Measurements from ENCODE around the gene UBR3.
"Not testable (repeated sequence)": the region's sequence is repeated elsewhere in the genome, so short reads cannot be mapped to it uniquely, and the experiment has no call there.

DNA sequence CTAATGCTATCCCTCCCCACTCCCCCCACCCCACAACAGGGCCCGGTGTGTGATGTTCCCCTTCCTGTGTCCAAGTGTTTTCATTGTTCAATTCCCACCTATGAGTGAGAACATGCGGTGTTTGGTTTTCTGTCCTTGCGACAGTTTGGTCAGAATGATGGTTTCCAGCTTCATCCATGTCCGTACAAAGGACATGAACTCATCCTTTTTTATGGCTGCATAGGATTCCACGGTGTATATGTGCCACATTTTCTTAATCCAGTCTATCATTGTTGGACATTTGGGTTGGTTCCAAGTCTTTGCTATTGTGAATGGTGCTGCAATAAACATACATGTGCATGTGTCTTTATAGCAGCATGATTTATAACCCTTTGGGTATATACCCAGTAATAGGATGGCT, 109.4 kb downstream of the UBR3 start:
- not testable (repeated sequence) for TF ChIP-seq POLR2AphosphoS5 (IDR thresholded peaks at IDR 0.05; ENCODE audit: low read depth); REST (IDR thresholded peaks at IDR 0.05; ENCODE audit: unreplicated experiment); CTCF (conservative IDR thresholded peaks at IDR 0.05; ENCODE audit: low read depth in 2 of 2); EZH2 (IDR thresholded peaks at IDR 0.05; ENCODE audit: low read depth, unreplicated experiment); CREB1 (CRISPR knock-in tag; IDR thresholded peaks at IDR 0.05; ENCODE audit: low read depth); ZNF462 (CRISPR knock-in tag; IDR thresholded peaks at IDR 0.05); EZH2phosphoT487 (IDR thresholded peaks at IDR 0.05; ENCODE audit: unreplicated experiment); NANOG (IDR thresholded peaks at IDR 0.05; ENCODE audit: borderline replicate concordance)

Measured in GM23338 (cell line).